Measurements from ENCODE around the gene PCAT6. TPM values are rescaled to one million over a fixed set of nuclear protein-coding genes. Genes with fewer than 3 reads are reported as not detected.
A peak's percentile ranks its signal among the peaks of the same experiment; 100 is the strongest.

The PCAT6 gene
- total RNA-seq, 2 donors from 2014 or later, result 6.2 to 9.0 TPM

DNA sequence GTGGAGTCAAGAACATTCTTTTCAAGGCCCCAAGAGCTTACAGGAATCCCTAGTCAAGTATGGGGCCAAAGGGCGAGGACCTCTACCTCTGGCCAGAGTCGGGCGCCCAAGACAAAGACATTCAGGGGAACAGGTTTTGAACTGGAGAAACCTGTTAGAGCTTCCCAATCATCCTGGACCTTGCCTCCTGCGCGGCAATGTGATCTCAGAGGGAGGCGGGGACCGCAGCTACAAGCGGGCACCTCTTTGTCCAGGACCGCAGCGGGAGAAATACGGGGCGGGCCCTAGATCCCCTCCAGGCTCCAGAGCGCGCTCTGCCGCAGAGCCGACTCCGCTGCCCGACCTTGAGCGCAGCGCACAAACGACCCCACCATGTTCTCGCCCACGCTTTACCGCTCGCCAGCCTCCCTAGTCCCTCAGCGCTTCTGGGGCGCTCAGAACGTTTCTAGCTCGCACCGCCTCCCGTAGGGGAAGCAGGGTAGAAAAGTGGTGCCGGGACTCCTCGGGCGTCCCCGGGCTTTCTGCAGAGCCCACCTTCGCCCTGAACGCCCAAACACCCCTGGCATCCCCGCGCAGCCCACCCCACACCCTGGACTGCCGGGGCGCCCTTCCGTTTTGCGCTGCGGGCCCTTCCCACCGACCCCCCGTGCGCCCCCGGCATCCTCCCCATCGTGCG, 50.1 kb downstream of the PCAT6 start:
- 2% methylated on average over 47 of the region's 50 CpGs for WGBS
- intact Hi-C loops (cut with DNase I), result loop anchor here (5.0 kb wide), 1 partner anchor 49 kb away; the partner anchor contains the start of gene PCAT6

More for the DNA sequence above, 50.1 kb downstream of the PCAT6 start:
- Histone ChIP-seq H3K9me3 (no peaks in the 10 kb centered on the region), H3K27ac (peak overlapping the region; percentile 63 to 74), H3K4me1 (replicated peaks) (peaks cover 4% of the 10 kb centered on the region), H3K36me3 (no peaks in the 10 kb centered on the region), H3K4me3 (peak overlapping the region; percentile 53 to 73), H3K27me3 (replicated peaks; ENCODE audit: insufficient read depth) (no peaks in the 10 kb centered on the region)
- TF ChIP-seq POLR2AphosphoS5 (IDR thresholded peaks at IDR 0.05) (peak; percentile 85), POLR2A (IDR thresholded peaks at IDR 0.05) (peak; percentile 39)
- TF ChIP-seq, protein P1, sequence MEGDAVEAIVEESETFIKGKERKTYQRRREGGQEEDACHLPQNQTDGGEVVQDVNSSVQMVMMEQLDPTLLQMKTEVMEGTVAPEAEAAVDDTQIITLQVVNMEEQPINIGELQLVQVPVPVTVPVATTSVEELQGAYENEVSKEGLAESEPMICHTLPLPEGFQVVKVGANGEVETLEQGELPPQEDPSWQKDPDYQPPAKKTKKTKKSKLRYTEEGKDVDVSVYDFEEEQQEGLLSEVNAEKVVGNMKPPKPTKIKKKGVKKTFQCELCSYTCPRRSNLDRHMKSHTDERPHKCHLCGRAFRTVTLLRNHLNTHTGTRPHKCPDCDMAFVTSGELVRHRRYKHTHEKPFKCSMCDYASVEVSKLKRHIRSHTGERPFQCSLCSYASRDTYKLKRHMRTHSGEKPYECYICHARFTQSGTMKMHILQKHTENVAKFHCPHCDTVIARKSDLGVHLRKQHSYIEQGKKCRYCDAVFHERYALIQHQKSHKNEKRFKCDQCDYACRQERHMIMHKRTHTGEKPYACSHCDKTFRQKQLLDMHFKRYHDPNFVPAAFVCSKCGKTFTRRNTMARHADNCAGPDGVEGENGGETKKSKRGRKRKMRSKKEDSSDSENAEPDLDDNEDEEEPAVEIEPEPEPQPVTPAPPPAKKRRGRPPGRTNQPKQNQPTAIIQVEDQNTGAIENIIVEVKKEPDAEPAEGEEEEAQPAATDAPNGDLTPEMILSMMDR (IDR thresholded peaks at IDR 0.05), result no peak
- peak; percentile 90 for DNase-seq (ENCODE audit: low spot score)

Small RNAs within 50 kb of the gene (small RNA-seq; reads per million reads assigned to genes)
- 0 reads per million in 2 donors for gene AC098934.3

Other genes starting within 250 kb of the PCAT6 start
- 1 to 10 TPM in 1 of 2 donors, under 1 TPM in 1; 0.09 to 7.1 TPM for gene SYT2, start 100.5 kb upstream of the PCAT6 start, total RNA-seq
- 100 to 1,000 TPM in 1 of 2 donors, 10 to 100 TPM in 1; 48.2 to 110 TPM for gene KDM5B, start 2.5 kb upstream of the PCAT6 start, total RNA-seq
- gene RABIF, start 78.2 kb downstream of the PCAT6 start, total RNA-seq, result 10 to 100 TPM in 1 of 2 donors, 1 to 10 TPM in 1; 6.6 to 14.5 TPM
- 10 to 100 TPM; 33.9 to 56.6 TPM for gene KLHL12, start 116.3 kb downstream of the PCAT6 start, total RNA-seq
- gene ADIPOR1, start 147.4 kb downstream of the PCAT6 start, total RNA-seq, result 100 to 1,000 TPM in 1 of 2 donors, 10 to 100 TPM in 1; 86.0 to 148 TPM
- 100 to 1,000 TPM in 1 of 2 donors, 10 to 100 TPM in 1; 59.7 to 223 TPM for gene CYB5R1, start 156.3 kb downstream of the PCAT6 start, total RNA-seq
- 10 to 100 TPM; 80.2 to 88.2 TPM for gene TMEM183A, start 196.4 kb downstream of the PCAT6 start, total RNA-seq
- 10 to 100 TPM in 1 of 2 donors, under 1 TPM in 1; 0.50 to 16.9 TPM for gene PPFIA4, start 215.5 kb downstream of the PCAT6 start, total RNA-seq

Data from prostate gland (tissue), 2 donors.